Measurements from ENCODE around the gene SOX10. TPM values are rescaled to one million over a fixed set of nuclear protein-coding genes. Genes with fewer than 3 reads are reported as not detected.

The SOX10 gene
- total RNA-seq = not detected in 2 replicates

GRCh38 chr22:37983860-37984791 is at the start of gene SOX10:
TSS of gene SOX10 (minus strand) at chr22:37984555. CDS start at chr22:37983784, 771 bp downstream.

GRCh38 chr22:37953437-37954179 is 30.7 kb downstream of the SOX10 start, which contains the start of the genes C22orf23 and POLR2F:
TSS of gene C22orf23 (minus strand) at chr22:37953601. CDS start at chr22:37953149, 452 bp downstream.
TSS of gene POLR2F (plus strand) at chr22:37953699. CDS start at chr22:37953788, 89 bp downstream.

Other genes with a start within 250 kb of the SOX10 start
- 21.3 and 27.8 TPM in 2 replicates for gene GCAT, start 176.6 kb downstream of the SOX10 start, total RNA-seq
- not detected in 2 replicates for gene GALR3, start 161.2 kb downstream of the SOX10 start, total RNA-seq
- gene ANKRD54, start 140.2 kb downstream of the SOX10 start, total RNA-seq = 23.9 and 53.0 TPM in 2 replicates
- gene EIF3L, start 135.1 kb downstream of the SOX10 start, total RNA-seq = 293 and 364 TPM in 2 replicates
- 58.3 and 60.8 TPM in 2 replicates for gene MICALL1, start 78.3 kb downstream of the SOX10 start, total RNA-seq
- 0.43 and 0.66 TPM in 2 replicates for gene C22orf23, start 31.0 kb downstream of the SOX10 start, total RNA-seq
- 19.0 and 23.2 TPM in 2 replicates for gene POLR2F, start 30.9 kb downstream of the SOX10 start, total RNA-seq
- 12.3 and 15.8 TPM in 2 replicates for gene PICK1, start 72.8 kb upstream of the SOX10 start, total RNA-seq
- 0.14 TPM in 1 of 2 replicates, not detected in the other for gene SLC16A8, start 99.6 kb upstream of the SOX10 start, total RNA-seq
- 2.2 and 3.4 TPM in 2 replicates for gene BAIAP2L2, start 126.1 kb upstream of the SOX10 start, total RNA-seq
- gene PLA2G6, start 197.3 kb upstream of the SOX10 start, total RNA-seq = 8.5 and 11.6 TPM in 2 replicates
- 64.6 and 70.9 TPM in 2 replicates for gene MAFF, start 217.4 kb upstream of the SOX10 start, total RNA-seq

All from placental pericyte (primary cell).